ENCODE data around the gene ABCD4. TPM values are rescaled to one million over a fixed set of nuclear protein-coding genes. Genes with fewer than 3 reads are reported as not detected.

Gene ABCD4
- 151 TPM for total RNA-seq (ENCODE audit: unreplicated experiment)
- long read RNA-seq, transcript ABCD4-218 (18 exons, 1,842 nt): major isoform, 17 of 88 reads
- long read RNA-seq, partial matches to known transcripts: 26 of 88 reads
- long read RNA-seq, other reads (novel, unspliced or antisense): 34 of 88 reads

DNA sequence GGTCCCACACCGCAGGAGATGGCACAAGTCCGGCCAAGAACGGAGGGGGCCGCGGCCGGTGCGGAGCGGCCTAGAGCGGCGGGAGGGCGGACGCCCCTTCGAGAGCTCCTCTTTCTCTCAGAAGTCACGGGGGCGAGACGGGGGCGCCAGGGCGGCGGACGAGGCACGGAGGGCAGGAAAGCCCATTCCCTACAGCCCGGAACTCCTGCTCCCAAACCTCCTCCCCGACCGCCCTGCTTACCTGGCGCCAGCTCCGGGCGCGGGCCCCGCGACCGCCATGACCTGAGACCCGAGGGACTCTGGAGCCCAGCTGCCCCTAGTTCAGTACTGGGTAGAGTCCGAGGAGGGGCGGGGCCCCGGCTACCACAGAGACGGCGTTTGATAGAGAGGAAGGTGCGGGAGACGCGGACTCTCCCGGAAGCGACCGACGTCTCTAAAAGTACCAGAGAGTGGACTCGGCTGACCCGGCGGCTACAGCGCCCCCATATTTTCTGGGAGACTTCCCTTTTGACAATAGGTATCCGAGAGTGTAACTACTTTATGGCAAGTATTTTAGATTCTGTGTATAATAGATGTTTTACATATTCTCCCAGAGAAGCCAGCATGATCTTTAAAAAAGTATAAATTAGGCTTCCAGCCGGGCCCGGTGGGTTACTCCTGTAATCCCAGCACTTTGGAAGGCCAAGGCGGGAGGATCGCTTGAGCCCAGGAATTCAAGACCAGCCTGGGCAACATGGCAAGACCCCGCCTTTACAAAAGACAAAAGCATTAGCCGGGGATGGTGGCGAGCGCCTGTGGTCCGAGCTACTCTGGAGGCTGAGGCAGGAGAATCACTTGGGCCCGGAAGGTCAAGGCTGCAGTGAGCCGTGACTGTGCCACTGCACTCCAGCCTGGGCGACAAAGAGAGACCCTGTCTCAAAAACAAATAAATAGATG is at the start of gene ABCD4:
TSS of gene ABCD4 (minus strand) at position 301 of the 936 bp plus-strand sequence. CDS start at position 279, 22 bp downstream.
- TF ChIP-seq, protein P1, sequence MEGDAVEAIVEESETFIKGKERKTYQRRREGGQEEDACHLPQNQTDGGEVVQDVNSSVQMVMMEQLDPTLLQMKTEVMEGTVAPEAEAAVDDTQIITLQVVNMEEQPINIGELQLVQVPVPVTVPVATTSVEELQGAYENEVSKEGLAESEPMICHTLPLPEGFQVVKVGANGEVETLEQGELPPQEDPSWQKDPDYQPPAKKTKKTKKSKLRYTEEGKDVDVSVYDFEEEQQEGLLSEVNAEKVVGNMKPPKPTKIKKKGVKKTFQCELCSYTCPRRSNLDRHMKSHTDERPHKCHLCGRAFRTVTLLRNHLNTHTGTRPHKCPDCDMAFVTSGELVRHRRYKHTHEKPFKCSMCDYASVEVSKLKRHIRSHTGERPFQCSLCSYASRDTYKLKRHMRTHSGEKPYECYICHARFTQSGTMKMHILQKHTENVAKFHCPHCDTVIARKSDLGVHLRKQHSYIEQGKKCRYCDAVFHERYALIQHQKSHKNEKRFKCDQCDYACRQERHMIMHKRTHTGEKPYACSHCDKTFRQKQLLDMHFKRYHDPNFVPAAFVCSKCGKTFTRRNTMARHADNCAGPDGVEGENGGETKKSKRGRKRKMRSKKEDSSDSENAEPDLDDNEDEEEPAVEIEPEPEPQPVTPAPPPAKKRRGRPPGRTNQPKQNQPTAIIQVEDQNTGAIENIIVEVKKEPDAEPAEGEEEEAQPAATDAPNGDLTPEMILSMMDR (IDR thresholded peaks at IDR 0.05; ENCODE audit: unreplicated experiment): peak; percentile 11
- no peaks in the 10 kb centered on the region for H3K9me3 Mint-ChIP-seq (ENCODE audit: unreplicated experiment)
- peak within 1 kb of the TSS; percentile 92 for H3K27ac Mint-ChIP-seq (ENCODE audit: unreplicated experiment)
- H3K27me3 Mint-ChIP-seq (ENCODE audit: unreplicated experiment): peaks cover 11% of the 10 kb centered on the region
- H3K4me3 Mint-ChIP-seq (ENCODE audit: unreplicated experiment): peak within 1 kb of the TSS; percentile 98
- DNase-seq (ENCODE audit: low spot score): peak; percentile 88
- H3K36me3 Mint-ChIP-seq (ENCODE audit: low read depth, unreplicated experiment): peaks cover 17% of the 10 kb centered on the region
- H3K4me1 Mint-ChIP-seq (ENCODE audit: unreplicated experiment): peaks cover 35% of the 10 kb centered on the region

DNA sequence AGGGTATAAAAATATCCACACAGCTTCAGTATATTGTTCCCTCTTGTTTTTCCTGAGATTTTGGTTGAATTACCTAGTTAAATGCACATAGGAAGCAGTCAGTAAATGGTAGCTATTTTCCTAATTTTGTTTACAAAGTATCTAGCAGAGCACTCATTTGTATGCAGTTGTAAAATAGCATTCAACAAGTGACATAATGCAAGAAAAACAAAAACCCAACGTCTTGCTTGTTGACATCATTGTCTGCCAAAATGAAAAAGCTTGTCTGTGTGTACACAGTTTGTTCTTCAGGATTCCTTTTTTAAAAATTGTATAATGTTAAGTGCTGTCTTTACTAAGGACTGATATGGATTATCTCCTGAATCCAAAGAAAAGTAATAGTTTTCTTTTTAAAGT is 48.2 kb upstream of the ABCD4 start:
- Mint-ChIP-seq H3K27me3 (ENCODE audit: unreplicated experiment) (no peaks in the 10 kb centered on the region), H3K36me3 (ENCODE audit: low read depth, unreplicated experiment) (no peaks in the 10 kb centered on the region), H3K4me1 (ENCODE audit: unreplicated experiment) (peaks cover 21% of the 10 kb centered on the region), H3K9me3 (ENCODE audit: unreplicated experiment) (no peaks in the 10 kb centered on the region), H3K4me3 (ENCODE audit: unreplicated experiment) (no peak overlapping the region), H3K27ac (ENCODE audit: unreplicated experiment) (no peak overlapping the region)
- no peak for DNase-seq (ENCODE audit: low spot score)
- TF ChIP-seq, protein P1 (IDR thresholded peaks at IDR 0.05; ENCODE audit: unreplicated experiment): no peak

DNA sequence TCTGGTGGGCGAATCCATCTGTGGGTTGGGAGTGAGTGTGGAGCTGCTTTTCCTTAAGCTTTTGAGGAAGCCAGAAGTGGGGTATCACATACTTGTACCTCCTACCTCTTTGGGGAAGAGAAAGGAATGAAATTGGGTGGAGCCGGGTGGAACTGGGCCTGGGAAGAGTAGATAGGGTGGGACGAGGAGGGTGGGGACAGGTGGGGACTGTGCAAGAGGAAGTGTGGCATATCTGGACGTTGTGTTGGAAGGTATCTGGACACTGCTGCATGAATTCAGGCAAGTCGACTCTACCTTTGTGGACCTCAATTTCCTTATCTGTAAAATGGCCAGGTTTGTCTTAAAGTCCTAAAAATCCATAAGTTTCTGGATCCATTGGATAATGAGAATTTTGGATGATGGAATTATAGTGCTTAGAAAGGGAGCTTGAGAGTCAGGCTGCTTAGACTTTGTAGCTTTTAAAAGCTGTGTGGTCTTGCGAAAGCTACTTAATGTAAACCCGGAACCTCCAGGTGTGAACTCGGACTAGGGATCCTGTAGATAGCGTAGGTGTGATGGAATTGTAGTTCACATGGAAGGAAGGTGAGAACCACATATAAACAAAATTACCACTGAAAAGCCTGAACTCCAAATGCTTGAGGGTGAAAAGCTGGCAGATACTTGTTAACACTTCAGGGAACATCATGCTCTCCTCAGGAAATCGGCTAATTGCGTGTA is 47.6 kb upstream of the ABCD4 start:
- Mint-ChIP-seq H3K27ac (ENCODE audit: unreplicated experiment) (no peak overlapping the region), H3K4me3 (ENCODE audit: unreplicated experiment) (no peak overlapping the region), H3K4me1 (ENCODE audit: unreplicated experiment) (peaks cover 21% of the 10 kb centered on the region), H3K27me3 (ENCODE audit: unreplicated experiment) (no peaks in the 10 kb centered on the region), H3K9me3 (ENCODE audit: unreplicated experiment) (no peaks in the 10 kb centered on the region), H3K36me3 (ENCODE audit: low read depth, unreplicated experiment) (no peaks in the 10 kb centered on the region)
- DNase-seq (ENCODE audit: low spot score): no peak
- TF ChIP-seq, protein P1 (IDR thresholded peaks at IDR 0.05; ENCODE audit: unreplicated experiment): no peak

DNA sequence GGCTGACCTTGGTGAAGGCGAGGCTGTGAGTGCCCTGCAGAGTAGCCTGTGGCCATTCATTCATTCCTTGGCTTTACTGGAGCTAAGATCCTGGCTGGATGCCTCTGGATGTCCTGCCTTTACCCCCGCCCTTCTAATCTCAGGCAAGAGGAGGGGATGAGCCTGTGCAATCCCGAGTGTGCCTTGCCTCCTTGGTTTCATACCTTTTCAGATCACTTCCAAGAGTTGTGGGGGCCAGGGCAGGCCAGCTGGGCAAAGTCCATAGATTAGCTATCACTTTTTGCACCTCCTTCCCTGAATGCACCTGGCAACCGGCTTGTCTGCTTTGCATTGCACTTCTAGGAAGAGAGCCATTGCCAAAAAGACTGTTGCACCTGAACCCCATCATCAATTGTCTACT is 47.0 kb upstream of the ABCD4 start:
- H3K27ac Mint-ChIP-seq (ENCODE audit: unreplicated experiment): no peak overlapping the region
- H3K36me3 Mint-ChIP-seq (ENCODE audit: low read depth, unreplicated experiment): no peaks in the 10 kb centered on the region
- H3K4me3 Mint-ChIP-seq (ENCODE audit: unreplicated experiment): no peak overlapping the region
- TF ChIP-seq, protein P1 (IDR thresholded peaks at IDR 0.05; ENCODE audit: unreplicated experiment): no peak
- H3K27me3 Mint-ChIP-seq (ENCODE audit: unreplicated experiment): no peaks in the 10 kb centered on the region
- H3K9me3 Mint-ChIP-seq (ENCODE audit: unreplicated experiment): no peaks in the 10 kb centered on the region
- peaks cover 21% of the 10 kb centered on the region for H3K4me1 Mint-ChIP-seq (ENCODE audit: unreplicated experiment)
- no peak for DNase-seq (ENCODE audit: low spot score)

Measured in endothelial cell (in vitro differentiated cells).